HG02623 (cell line): ENCODE data around the gene DRC7.

Experiments used
- ATAC-seq: cut with Tn5 transposase; IDR thresholded peaks from one replicate; pipeline ENCODE4 v1.9.1; 2021; ENCODE audit warnings: moderate library complexity; ENCODE audit not compliant: unreplicated experiment

DRC7 gene

DNA sequence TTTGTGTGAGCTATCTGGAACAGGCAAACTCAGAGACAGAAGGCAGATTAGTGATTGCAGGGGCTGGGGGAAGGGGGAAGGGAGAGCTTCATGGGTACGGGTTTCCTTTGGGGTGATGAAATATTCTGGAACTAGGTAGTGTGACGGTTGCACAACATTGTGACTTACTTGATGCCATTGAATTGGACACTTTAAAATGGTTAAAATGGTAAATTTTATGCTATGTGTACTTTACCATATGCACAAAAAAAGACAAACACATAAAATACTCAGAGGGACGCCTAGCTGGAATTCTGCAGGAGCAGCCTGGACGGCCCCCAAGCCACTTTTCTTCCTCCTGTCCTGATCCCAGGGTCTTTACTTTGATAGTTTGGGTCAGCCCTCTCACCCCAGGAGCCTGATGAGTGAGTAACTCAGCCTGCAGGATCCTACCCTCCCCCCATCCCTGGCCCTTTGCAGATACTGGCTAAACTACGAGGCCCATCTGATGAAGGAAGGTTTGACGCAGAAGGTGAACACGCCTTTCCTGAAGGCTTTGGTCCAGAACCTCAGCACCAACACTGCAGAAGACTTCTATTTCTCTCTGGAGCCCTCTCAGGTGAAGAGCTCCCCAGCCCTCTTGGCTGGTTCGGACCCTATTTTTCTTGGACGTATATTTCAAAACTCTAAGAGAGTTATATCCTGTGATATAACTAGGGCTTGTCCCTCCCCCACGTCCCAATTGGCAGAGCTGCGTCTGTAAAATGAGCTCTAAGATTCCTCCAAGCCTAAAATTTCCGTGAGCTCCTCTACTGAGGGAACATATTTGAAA lies 18.7 kb upstream of the DRC7 start:
- no peak for ATAC-seq

GRCh38 chr16:57676553-57677085 lies 18.0 kb upstream of the DRC7 start:
- no peak for ATAC-seq

DNA sequence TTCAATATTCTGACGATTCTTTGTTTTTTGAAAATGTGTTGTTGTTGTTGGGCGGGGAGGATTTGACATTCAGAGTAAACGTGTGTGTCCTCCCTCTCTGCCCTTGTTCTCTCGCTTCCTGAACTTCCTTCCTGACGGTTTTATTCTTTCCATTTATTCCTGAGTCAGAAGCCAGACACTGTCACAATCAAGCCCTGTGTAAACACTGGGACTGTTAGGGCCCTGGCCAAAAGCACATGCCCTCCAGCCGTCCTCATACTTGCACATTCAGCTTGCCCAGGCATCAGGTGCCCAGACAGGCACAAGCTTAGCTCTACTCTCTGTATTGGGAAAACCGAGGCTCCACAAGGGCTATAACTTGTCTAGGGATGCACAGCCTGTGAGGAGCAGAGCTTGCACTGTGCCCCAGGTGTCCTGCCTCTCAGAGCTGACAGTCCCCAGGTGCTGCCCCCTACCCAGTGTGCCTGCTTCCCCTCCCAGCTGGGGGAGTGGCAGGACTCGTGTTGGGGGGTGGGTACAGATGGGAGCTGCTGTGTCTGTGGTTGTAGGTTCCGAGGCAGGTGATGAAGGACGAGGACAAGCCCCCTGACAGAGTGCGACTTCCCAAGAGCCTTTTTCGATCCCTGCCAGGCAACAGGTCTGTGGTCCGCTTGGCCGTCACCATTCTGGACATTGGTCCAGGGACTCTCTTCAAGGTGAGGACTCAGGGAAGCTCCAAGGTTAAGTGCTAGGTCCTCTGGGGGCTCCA lies 16.8 kb upstream of the DRC7 start:
- no peak for ATAC-seq

DNA sequence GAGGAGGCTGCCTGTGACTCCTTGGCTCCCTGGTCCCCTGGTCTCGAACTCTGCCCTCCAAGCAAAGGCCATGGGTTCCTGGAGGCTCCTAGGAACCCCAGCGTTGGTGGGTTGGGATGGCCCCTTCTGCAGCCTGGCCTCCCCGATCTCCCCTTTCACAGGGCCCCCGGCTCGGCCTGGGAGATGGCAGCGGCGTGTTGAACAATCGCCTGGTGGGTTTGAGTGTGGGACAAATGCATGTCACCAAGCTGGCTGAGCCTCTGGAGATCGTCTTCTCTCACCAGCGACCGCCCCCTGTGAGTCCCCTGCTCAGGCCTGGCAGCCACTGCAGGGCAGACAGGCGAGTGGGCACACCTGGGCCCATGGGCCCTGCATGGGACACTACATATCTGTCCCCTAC lies 15.6 kb upstream of the DRC7 start:
- no peak for ATAC-seq

DNA sequence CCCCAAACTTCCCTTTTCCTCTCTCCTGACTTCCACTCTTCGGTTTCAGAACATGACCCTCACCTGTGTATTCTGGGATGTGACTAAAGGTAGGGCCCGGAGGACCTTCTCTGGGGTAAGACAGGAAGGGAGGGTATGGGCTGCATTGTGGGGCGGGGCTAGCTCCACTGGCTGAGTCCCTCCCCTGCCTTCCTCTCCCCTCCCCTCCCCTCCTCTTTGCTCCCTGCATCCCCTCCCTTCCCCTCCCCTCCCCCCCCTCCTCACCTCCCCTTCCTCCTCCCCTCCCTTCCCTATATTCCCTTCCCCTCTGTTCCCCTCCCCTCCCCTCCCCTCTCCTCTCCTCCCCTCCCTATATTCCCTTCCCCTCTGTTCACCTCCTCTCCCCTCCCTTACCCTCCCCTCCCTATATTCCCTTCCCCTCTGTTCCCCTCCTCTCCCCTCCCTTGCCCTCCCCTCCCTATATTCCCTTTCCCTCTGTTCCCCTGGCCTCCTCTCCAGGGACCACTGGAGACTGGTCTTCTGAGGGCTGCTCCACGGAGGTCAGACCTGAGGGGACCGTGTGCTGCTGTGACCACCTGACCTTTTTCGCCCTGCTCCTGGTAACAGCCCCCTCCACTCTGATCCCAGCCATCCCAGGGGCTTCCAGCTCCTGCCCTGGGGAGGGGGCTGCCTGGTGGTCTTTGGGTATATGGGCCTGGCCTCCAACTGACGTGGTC lies 14.7 kb upstream of the DRC7 start:
- no peak for ATAC-seq

GRCh38 chr16:57680842-57681375 lies 13.7 kb upstream of the DRC7 start:
- no peak for ATAC-seq

DNA sequence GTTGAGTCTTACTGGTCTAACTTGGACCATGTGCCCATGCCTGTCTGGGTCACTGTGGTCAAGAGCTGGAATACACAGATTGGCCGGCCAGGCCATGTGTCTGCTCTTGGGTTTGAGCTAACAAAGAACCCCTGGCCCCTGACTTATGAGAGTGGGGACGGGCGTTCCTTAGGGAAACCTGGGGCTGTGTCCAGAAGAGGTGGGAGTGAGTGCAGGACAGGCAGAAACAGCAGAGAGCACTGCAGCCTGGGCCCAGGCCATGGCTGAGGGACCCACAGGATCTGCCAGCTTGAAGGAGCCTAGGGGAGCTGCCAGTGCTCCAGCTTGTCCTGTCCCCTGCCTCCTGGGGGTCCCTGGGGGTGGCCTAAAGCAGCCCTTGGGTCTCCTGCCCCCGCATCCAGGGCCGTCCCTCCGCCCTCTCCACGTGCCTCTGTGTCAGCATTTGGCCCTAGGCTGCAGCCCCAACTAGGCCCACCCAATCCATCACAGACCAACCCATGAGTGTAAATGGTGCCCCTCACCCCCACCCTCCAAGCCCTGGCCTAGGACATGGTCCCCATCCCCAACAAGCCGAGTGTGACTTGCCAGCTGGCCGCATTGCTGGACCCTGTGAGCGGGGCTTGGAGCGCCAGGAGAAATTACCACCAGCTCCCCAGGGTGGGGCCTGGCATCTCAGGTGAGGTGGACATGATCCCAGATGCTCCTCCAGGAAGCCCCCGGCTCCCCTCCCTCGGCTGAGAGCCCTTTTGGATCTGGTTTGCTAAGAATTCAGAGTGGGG lies 12.5 kb upstream of the DRC7 start:
- ATAC-seq, result no peak

GRCh38 chr16:57682809-57683635 lies 11.6 kb upstream of the DRC7 start:
- ATAC-seq, result no peak

- no peak for ATAC-seq
Observed at GRCh38 chr16:57683636-57684545, 10.7 kb upstream of the DRC7 start.

GRCh38 chr16:57684626-57685358 lies 9.8 kb upstream of the DRC7 start:
- no peak for ATAC-seq

DNA sequence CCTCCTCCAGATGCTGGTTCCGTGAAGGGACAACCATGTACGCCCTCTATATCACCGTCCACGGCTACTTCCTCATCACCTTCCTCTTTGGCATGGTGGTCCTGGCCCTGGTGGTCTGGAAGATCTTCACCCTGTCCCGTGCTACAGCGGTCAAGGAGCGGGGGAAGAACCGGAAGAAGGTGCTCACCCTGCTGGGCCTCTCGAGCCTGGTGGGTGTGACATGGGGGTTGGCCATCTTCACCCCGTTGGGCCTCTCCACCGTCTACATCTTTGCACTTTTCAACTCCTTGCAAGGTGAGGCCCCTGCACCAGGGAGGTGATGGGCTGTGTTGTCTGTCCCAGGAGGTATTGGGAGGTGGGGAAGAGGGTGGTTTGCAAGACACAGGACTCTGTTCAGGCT lies 9.0 kb upstream of the DRC7 start:
- ATAC-seq, result no peak

- no peak for ATAC-seq
Observed at GRCh38 chr16:57686577-57686976, 8.0 kb upstream of the DRC7 start.

GRCh38 chr16:57687363-57687929 lies 7.2 kb upstream of the DRC7 start:
- ATAC-seq, result no peak

GRCh38 chr16:57688487-57688986 lies 6.1 kb upstream of the DRC7 start:
- no peak for ATAC-seq

GRCh38 chr16:57688987-57689761 lies 5.4 kb upstream of the DRC7 start:
- ATAC-seq, result no peak

- ATAC-seq, result peak; percentile 56
Observed at GRCh38 chr16:57689762-57690558, 4.6 kb upstream of the DRC7 start.
